Measurements from ENCODE around the gene ZNF771.
"Not testable (repeated sequence)": the region's sequence is repeated elsewhere in the genome, so short reads cannot be mapped to it uniquely, and the experiment has no call there.

The ZNF771 gene

DNA sequence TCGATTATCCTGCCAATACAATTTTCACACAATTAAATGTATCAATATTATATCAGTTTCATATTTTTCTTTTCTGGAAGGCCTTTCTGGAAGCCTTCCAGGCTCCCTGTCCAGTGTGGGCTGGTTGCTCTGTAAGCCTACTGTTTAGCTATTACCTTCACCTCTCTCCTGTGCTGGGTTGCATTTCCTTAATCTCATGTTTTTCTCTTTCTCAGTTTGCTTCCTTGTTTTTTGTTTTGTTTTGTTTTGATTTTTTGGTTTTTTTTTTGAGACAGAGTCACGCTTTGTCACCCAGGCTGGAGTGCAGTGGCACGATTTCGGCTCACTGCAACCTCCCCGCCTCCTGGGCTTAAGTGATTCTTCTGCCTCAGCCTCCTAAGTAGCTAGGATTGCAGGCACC is 31.4 kb downstream of the ZNF771 start:
- DNase-seq = no peak

DNA sequence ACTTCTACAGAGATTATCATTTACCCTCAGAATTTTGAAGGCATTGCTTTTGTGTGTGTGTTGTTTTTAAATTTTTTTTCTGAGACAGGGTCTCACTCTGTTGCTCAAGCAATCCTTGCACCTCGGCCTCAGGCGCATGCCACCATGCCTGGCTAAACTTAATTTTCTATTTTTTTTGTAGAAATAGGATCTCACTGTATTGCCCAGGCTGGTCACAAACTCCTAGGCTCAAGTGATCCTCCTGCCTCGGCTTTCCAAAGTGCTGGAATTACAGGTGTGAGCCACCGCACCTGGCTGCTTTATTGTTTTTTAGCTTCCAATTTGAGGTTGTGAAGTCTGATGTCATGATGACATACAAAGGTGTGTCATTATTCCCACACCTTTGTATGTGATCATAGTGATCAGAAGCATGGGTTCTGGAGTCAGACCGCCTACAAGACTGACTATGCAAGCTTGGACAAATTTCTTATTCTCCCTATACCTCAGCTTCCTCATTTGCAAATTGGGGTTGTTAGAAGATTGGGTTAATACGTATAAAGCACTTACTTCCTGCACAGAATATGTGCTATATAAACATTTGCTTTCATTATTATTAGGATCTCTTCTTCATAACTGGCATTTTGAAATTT is 32.4 kb downstream of the ZNF771 start:
- no peak for DNase-seq

DNA sequence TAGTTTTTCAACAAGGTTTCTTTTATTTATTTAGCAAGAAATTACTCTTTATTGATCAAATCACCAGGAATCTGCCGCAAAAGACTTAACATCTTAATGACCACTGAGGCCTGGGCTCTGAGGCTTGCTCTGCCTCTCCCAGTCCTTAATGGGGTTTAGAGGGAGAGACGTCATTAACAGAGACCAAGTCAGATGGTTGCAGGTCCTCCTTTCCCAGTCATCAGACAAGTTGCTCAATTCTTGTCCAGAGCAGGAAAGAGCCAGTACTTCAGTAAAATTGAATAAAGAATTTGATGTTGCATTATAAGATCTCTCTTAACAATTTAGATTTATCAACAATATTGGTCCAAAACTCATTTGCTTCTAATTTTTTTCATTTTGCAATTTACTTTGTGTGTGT is 36.2 kb downstream of the ZNF771 start:
- DNase-seq = no peak

DNA sequence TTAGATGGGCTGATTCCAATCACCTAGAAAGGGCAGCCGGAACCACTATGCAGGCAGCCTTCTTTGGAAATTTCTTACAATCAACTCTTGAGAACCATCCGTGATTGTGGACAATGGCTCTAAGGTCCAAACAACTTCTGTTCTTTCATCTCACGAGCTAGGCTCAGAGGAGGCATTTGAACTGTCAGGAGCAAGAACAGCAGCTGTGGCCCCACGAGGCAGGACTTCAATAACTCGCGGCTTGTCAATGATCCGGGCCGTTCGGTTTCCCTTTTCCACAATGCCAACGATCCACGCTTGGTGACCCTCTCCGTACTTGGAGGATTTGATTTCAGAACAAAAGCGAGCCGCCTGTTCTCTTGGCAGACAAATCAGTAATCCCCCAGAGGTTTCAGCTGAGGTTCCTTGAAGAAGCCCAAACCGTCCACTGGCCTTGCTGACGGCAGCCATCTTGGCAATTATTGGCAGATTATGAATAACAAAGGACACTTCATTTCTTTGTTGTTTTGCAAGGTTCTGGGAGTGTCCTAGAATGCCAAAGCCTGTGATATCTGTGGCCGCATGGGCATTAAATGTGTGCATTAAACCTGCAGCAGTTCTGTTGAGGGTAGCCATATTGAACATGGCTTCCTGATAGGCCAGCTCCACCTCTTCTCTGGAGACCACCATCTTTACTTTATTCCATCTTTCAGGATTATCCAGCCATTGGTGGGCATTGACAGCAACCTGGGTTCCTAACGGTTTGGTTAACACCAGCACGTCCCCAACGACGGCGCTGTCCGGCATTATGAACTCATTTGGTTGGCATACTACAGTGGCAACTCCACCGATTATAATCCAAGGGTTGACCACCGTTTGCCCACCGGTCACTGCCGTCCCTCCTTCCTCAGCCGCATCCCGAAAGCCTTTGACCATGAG is 37.1 kb downstream of the ZNF771 start:
- DNase-seq = no peak

DNA sequence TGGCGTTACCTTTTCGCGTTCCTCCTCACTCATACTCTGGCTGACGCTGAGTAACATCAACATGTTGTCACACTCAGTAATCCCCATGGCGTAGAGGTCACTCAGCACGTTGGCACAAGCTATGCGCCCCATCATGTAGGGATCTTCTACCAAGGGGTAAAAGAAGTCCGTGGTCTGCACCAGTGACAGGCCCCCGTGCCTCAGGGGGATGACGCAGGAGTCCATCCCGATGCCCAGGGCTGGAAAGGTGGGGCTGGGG is 37.7 kb downstream of the ZNF771 start:
- DNase-seq = no peak

DNA sequence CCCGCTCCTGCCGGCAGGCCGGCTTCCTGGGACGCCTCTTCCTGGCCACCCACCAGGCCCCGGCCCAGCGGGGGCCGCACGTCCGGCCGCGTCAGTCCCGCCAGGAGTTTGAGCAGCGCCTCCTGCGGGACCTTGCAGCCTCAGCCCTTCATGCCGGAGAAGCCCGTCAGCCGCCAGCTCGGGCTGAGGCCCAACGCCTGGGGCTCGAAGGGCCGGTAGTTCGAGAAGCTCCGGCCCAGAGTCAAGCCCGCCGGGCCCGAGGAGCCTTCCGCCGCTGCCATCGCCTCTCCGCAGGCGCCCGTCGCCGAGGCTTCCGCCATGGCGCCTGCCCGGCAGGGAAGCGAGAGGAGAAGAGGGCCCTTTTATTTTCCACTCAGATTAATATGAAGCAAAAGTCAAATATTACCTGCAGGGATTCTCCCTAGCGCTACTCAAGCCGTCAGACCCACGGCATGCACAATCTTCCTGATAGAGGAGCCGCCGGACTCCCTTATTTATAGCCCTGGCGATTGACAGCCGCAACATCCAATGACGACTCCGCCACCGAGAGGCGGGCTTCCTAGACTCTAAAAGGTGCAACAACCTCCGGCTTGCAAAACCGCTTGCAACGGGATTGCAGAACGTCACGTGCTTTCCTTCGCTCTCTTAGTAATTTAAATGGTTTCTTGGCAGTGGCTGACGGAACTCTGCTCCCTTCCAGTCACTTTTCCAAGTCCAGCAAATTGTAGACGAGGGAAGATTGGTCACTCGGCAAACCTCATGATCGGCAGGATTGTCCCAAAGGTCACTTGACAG is 38.2 kb downstream of the ZNF771 start, which contains the start of gene SEPHS2:
TSS of gene SEPHS2 (minus strand) at position 467 of the 795 bp plus-strand sequence. CDS start at position 320, 147 bp downstream.
- DNase-seq = peak; percentile 96

DNA sequence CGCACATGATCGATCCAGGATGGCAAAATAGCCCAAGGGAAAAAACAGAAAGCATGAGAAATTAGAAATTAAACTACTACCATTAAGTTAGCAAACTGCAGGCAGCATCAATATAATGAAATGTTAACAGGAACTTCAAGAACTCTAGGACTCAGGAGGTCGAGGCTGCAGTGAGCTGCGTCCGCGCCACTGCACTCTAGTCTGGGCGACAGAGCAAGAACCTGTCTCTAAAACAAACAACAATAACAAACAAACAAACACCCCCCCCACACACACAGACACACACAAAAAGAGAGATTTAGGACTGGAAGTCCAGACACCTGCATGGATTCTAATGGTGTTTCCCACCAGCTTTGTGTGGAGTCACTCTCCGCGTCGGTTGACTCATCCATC is 38.8 kb downstream of the ZNF771 start:
- DNase-seq = no peak

DNA sequence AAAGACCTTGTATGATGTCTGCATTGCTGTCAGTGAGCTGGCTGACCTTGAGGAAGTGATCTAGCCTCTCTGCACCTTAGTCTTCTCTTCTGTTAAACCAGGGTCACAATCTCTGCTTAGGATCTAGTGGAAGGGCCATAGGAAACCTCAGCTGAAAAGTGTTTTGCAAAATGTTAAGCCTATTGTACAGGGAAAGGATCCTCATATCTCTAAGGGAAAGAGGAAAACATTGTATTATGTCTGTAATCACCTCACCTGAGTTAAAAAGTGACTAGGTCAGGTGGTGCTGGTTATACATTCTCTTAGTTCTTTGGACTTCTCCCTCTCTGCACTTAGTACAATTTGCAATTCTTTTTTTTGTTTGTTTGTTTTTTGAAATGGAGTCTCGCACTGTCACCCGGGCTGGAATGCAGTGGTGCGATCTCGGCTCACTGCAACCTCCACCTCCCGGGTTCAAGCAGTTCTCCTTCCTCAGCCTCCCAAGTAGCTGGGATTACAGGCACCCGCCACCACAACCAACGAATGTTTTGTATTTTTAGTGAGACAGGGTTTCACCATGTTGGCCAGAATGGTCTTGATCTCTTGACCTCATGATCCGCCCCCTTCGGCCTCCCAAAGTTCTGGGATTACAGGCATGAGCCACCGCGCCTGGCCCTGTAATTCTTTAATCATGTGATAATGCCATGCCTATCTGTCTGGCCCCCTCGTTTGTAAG is 40.3 kb downstream of the ZNF771 start:
- no peak for DNase-seq

DNA sequence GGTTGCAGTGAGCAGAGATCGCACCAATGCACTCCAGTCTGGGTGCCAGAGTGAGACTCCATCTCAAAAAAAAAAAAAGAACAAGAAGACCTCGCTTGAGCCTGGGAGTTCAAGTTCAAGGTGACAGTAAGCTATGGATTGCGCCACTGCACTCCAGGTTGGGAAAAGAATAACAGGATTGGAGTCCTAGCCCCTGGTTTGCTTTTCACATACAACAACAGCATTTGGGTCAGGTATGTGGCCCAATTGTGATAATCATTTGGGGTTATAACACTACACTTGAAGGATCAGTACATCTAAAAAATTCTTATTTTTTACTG is 41.7 kb downstream of the ZNF771 start:
- no peak for DNase-seq

DNA sequence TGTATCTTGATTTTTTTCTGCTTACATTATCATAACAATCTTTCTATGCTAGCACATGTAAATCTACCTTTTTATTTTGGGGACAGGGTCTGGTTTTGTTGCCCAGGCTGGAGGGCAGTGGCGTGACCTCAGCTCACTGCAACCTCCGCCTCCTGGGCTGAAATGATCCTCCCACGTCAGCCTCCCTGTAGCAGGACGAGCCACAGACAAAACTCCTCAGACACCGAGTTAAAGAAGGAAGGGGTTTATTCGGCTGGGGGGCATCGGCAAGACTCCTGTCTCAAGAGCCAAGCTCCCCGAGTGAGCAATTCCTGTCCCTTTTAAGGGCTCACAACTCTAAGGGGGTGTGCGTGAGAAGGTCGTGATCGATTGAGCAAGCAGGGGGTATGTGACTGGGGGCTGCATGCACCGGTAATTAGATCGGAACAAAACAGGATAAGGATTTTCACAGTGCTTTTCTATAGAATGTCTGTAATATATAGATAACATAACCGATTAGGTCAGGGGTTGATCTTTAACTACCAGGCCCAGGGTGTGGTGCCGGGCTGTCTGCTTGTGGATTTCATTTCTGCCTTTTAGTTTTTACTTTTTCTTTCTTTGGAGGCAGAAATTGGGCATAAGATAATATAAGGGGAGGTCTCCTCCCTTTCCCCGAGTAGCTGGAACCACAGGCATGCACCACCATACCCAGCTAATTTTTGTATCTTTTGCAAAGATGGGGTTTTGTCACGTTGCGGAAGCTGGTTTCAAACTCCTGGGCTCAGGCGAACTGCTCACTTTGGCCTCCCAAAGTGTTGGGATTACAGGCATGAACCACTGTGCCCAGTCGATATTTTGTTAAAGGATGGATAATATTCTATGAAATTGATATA is 45.5 kb downstream of the ZNF771 start:
- not testable (repeated sequence) for DNase-seq

DNA sequence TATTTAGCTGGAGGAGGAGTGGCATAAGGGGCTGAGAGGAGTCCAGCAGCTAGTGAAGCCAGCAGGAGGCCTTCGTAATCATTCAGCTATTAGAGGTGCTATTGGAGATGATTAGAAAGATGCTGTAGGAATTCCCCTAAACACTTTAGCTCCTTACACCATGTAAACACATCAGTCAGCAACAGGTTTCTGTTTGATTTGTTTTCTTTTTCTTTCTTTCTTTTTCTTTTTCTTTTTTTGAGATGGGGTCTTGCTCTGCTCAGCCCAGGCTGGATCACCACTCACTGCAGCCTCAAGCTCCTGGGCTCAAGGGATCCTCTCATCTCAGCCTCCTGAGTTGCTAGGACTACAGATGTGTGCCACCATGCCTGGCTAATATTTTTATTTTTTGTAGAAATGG is 48.9 kb downstream of the ZNF771 start:
- DNase-seq = no peak

DNA sequence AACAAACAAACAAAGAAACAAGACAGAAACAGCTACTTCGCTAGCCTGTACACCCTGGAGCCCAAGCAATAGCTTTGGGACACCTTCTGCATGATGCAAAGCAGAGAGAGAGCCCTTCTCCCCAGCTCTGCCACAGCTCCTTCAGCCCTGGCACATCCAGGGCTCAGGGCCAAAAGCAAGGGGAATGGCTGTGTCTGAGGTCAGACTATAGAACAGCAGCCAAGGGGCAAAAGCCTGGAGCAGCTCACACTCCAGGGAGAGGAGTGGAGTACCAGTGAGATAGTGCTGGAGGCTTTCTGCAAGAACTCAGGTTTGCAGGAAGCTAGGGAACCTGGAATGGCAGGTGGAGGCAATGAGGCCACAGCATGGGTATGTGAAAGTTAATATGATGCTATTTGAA is 49.9 kb downstream of the ZNF771 start:
- no peak for DNase-seq

DNA sequence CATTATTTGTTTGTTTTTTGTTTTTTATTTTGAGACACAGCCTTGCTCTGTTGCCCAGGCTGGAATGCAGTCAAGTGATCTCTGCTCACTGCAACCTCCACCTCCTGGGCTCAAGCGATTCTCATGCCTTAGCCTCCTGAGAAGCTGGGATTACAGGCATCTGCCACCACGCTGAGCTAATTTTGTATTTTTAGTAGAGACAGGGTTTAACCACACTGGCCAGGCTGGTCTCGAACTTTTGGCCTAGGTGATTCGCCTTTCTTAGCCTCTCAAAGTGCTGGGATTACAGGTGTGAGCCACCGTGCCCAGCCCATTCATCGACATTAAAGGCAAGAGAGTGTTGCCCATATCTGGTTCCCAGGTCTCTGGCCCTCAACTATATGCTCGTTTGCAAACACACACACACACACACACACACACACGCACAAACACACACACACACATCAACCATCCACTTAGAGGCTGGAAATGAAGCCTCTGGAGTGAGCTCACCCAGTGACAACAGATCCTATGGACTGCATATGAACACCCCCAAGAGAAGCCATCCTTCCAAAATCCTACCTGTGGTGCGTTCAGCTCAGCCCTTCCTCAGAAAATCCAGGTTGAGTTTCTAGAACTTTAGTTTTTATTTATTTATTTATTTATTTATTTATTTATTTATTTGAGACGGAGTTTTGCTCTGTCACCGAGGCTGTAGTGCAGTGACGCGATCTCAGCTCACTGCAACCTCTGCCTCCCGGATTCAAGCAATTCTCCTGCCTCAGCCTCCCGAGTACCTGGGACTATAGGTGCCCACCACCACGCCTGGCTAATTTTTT is 50.5 kb downstream of the ZNF771 start:
- DNase-seq = no peak

DNA sequence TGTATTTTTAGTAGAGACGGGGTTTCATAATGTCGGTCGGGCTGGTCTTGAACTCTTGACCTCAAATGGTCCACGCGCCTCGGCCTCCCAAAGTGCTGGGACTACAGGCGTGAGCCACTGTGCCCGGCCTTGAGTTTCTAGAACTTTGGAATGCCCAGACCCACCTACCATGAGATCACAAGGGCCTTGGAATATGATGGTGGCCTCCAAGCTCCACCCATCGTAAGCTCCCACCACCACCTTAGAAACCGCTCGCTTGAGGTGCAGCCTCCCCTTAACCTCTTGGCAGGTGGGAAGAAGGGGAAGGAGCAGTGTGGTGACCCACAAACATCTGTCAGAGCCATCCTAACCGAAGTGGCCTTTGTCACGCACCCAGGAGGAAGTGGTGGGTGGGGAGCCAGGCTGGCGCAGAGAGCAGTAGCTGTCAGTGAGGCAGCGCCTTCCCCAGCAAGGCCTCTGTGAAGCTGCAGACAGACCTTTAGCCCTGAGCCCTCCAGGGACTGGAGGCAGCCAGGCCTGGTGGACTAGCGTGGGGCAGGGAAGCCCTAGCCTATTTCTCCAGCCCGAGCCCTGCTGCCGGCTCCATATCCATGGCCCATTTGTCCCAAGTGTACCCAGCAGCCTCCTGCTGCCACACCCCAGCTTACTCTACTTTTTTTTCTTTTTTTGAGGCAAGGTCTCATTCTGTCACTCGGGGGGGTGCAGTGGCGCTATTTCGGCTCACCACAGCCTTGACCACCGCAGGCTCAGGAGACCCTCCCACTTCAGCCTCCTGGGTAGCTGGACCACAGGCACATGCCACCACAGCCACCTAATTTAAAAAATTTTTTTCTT is 51.4 kb downstream of the ZNF771 start:
- no peak for DNase-seq

DNA sequence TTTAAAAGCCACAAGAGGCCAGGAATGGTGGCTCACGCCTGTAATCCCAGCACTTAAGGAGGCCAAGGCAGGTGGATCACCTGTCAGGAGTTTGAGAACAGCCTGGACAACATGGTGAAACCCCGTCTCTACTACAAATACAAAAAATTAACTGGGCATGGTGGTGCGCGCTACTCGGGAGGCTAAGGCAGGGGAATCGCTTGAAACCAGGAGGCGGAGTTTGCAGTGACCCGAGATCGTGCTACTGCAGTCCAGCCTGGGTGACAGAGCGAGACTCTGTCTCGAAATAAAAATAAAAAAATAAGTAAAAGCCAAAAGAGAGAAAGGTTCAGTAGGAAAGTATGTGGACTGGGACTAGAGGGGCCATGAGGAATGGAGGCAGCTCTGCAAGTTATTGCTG is 52.0 kb downstream of the ZNF771 start:
- no peak for DNase-seq

DNA sequence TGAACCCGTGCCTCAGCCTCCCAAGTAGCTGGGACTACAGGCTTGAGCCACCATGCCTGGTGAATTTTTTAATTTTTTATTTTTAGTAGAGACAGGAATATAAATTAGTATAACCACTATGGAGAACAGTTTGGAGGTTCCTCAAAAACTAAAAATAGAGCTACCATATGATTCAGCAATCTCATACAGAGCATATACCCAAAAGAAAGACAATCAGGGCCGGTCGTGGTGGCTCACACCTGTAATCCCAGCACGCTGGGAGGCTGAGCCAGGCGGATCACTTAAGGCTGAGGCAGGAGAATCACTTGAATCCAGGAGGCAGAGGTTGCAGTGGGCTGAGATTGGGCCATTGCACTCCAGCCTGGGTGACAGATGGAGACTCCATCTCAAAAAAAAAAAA is 54.0 kb downstream of the ZNF771 start:
- DNase-seq = not testable (repeated sequence)

DNA sequence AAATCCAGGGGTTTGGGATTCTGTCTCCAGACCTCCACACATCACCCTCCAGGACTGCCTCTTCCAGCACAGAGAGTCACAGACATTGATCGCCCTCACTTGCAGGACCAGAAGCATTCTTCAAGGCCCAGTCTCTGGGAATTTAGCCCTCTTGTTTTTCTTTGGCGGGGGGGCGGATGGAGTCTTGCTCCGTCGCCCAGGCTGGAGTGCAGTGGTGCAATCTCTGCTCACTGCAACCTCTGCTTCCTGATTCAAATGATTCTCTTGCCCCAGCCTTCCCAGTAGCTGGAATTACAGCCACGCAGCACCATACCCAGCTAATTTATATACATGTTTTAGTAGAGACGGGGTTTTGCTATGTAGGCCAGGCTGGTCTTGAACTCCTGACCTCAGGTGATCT is 56.7 kb downstream of the ZNF771 start:
- no peak for DNase-seq
